Measurements from ENCODE around the gene WDR37.

The WDR37 gene

GRCh38 chr10:1074052-1074747 lies 18.0 kb downstream of the WDR37 start:
- DNase-seq (ENCODE audit: low read depth), result no peak

- no peak for DNase-seq (ENCODE audit: low read depth)
These were observed 18.6 kb downstream of the WDR37 start for GRCh38 chr10:1074748-1075308.

DNA sequence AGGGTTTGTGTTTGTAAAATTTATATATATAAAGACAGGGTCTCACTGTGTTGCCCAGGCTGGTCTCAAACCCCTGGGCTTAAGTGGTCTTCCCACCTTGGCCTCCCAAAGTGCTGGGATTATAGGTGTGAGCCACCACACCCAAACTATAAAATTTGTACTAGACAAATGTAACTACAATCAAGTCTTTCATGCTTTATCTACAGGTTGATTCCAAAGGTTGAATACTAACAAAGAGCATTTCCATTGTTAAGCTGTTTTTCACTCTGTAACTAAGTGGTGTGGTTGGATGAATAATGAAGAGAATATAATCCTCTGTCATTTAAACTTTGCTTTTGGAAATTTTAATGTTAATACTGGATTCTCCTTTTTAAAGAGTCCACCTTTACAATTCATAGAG lies 22.5 kb downstream of the WDR37 start:
- no peak for DNase-seq (ENCODE audit: low read depth)

DNA sequence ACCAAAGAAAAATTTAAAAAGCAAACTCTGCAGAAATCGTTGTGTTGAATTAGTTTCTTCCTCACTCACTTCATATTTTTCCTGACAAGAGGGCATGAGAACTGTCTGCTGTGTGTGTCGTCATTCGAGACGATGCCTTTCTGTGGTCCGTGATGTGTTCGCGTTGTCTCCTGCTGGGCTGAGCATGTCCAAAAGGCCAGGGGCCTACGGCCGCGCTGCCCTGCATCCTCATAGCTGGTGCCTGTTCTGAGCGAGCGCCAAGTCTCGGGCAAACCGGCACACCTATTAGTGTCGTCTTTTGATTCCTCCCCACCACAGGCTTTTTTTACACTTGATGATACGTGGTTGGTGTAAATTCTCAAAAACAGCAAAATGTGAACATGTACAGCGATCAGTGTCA lies 27.4 kb downstream of the WDR37 start:
- DNase-seq (ENCODE audit: low read depth), result no peak

DNA sequence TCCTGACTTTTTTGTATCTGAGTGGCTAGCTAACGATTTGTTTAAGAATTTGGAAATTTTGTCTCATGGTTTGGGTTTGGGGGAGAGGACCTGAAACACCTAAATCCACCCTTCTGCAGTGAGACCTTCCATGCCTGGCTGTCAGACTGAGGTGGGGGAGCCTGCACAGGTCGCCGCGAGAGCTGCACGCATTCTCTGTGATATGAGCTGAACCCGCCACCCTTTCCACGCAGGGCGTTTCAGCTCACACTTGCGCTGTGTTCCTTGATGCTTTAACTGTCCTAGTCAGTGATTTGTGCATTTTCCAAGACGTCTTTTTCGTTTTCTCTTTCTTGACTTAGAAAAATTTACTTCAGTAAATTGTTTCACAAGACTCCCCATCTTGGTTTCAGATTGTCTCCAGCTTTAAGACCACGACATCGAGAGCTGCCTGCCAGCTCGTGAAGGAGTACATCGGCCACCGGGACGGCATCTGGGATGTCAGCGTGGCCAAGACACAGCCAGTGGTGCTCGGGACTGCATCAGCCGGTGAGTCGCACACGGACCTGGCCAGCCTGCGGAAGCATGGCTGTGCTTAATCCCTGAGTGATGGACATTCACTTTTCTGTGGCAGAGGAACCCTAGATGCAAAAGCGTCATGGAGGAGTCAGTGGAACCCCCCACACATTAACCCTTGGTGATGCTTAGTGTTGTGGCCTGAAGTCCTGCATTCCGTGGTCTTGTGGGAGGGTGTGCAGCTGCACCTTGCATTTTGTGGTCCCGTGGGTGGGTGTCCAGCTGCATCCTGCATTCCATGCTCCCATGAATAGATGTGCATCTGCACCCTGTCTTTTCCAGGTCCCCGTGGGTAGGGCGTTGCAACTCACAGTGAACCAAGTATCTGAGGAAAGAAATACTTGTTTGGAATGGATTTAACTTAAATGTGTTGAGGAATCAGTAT lies 28.1 kb downstream of the WDR37 start:
- DNase-seq (ENCODE audit: low read depth), result no peak

DNA sequence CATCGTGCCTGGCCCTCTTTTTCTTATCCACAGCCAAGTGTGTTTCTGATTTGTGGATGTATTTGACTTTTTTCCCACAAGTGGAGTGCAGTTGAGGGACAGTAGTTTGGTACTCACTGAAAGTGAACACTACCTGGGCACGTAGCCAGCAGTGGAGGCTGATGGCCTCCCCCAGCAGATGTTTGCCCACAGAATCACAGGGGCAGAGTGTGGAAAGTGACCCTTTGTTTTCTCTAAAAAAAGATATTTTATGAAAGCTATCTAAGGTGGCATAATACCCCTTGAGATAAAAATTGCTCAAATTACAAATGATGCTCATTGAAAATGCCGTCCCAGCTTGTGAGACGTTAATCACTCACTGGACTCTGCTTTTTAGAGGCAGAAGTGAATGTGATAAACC lies 29.1 kb downstream of the WDR37 start:
- no peak for DNase-seq (ENCODE audit: low read depth)

- DNase-seq (ENCODE audit: low read depth), result no peak
These were observed 30.6 kb downstream of the WDR37 start for GRCh38 chr10:1086787-1087186.

DNA sequence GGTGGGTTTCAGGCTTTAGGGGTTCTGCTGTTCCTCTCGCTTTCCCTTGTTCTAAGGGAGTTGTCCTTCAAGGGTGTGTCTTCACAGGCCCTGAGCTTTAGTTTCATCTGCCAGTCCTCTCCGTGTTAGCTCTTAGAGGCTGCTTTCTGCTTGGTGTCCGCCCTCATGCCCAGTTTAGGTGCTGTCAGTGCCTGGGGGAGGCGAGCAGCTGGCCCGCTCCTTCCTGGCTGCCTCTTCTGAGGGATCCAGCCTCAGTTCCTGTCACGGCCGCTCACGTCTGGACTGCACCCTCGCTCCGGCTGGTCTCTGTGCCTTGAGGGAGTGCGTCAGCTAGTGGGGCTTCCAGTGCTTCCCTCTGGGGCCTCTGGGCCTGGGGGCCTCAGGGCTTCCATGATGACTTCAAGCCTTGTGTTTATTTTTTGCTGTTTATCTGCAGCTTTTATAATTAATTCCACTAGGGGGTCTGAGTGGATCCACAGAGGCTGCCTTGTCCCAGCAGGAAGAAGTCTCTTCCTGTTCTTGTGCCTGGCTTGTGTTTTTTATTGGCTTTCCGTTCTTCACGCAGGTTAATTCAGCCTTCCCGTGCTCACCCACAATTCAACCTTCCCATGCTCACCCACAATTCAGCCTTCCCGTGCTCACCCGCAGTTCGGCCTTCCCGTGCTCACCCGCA lies 33.0 kb downstream of the WDR37 start:
- DNase-seq (ENCODE audit: low read depth), result no peak

GRCh38 chr10:1090696-1091095 lies 34.5 kb downstream of the WDR37 start:
- DNase-seq (ENCODE audit: low read depth), result no peak

DNA sequence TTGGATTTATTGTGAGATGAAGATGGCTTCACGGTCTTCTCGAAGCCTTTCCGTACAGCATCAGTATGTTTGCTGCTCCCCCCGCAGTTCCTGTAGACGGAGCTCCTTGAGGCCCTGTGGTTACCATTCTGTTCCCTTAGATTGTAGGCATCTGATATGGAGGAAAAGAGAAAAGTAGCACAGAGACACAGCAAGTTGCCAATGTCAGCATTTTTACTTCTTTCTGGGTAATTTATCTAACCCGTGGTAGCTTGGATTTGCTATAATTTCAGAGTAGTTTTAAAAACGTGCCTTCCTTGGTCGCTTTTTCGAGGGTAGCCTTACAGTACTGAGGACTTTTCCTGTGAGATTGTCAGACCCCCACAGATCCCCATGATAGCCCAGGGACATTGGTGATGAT lies 37.5 kb downstream of the WDR37 start:
- no peak for DNase-seq (ENCODE audit: low read depth)

DNA sequence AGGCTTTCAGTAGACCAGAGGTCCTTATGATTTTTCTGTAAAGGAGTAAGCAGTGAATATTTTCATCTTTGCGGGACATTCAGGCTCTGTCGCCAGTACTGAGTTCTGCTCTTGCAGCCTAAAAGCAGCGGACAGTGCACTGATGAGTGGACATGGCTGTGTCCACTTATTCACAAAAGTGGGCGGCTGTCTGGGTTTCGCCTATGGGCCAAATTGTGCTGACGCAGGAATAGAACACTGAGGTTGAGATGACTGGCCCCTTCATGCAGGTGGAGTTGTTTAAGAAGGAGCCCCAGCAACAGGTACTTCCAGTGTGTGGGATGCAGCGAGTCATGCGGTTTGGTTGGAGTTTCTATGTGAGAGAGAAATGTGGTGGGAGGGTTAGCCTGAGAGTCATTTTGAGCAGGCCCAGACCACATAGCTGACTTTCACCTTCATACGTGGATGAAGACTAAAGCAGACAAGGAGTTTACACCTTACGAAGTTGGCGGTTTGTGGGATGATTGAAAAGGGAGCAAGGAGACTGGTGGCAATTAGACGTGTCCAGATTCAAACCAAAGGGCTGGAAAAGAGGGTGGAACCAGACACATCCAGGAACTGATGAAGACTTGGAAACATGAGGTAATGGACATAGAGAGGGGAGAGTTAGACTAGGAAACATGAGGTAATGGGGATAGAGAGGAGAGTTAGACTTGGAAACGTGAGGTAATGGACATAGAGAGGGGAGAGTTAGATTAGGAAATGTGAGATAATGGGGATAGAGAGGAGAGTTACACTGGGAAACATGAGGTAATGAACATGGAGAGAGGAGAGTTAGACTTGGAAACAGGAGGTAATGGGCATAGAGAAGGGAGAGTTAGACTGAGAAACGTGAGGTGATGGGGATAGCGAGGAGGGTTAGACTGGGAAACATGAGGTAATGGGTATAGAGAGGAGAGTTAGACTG lies 38.2 kb downstream of the WDR37 start:
- no peak for DNase-seq (ENCODE audit: low read depth)

GRCh38 chr10:1095498-1095897 lies 39.3 kb downstream of the WDR37 start:
- no peak for DNase-seq (ENCODE audit: low read depth)

GRCh38 chr10:1096287-1096889 lies 40.2 kb downstream of the WDR37 start:
- DNase-seq (ENCODE audit: low read depth), result no peak

- no peak for DNase-seq (ENCODE audit: low read depth)
These were observed 41.3 kb downstream of the WDR37 start for GRCh38 chr10:1097436-1097835.

GRCh38 chr10:1100143-1100542 lies 44.0 kb downstream of the WDR37 start:
- DNase-seq (ENCODE audit: low read depth), result no peak

- DNase-seq (ENCODE audit: low read depth), result no peak
These were observed 44.6 kb downstream of the WDR37 start for GRCh38 chr10:1100691-1101368.

DNA sequence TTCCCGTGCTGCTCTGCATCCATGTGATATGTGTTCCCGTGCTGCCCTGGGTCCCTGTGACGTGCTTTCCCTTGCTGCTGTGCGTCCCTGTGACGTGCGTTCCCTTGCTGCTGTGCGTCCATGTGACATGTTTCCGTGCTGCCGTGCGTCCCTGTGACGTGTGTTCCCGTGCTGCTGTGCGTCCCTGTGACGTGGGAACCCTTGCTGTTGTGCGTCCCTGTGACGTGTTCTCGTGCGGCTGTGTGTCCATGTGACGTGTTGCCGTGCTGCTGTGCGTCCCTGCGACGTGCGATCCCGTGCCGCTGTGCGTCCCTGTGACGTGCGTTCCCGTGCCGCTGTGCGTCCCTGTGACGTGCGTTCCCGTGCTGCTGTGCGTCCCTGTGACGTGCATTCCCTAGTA lies 45.8 kb downstream of the WDR37 start:
- DNase-seq (ENCODE audit: low read depth), result no peak

- no peak for DNase-seq (ENCODE audit: low read depth)
These were observed 46.2 kb downstream of the WDR37 start for GRCh38 chr10:1102416-1102815.

- no peak for DNase-seq (ENCODE audit: low read depth)
These were observed 46.6 kb downstream of the WDR37 start for GRCh38 chr10:1102831-1103230.

DNA sequence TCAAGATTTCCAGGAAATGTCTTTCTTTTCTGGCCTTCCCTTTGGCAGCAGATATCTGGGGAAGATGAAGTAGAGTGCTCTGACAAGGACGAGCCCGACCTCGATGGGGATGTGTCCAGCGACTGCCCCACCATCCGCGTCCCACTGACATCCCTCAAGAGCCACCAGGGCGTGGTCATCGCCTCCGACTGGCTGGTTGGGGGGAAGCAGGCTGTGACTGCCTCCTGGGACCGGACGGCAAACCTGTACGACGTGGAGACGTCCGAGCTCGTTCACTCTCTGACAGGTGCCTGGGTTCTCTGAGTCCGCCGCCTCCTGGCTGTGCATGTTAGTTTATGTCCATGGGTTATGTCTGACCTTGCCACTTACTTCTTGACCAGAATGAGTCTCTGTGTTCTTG lies 47.4 kb downstream of the WDR37 start:
- no peak for DNase-seq (ENCODE audit: low read depth)
